ENCODE data around the gene SPSB3.
A peak's percentile ranks its signal among the peaks of the same experiment; 100 is the strongest.

The SPSB3 gene

DNA sequence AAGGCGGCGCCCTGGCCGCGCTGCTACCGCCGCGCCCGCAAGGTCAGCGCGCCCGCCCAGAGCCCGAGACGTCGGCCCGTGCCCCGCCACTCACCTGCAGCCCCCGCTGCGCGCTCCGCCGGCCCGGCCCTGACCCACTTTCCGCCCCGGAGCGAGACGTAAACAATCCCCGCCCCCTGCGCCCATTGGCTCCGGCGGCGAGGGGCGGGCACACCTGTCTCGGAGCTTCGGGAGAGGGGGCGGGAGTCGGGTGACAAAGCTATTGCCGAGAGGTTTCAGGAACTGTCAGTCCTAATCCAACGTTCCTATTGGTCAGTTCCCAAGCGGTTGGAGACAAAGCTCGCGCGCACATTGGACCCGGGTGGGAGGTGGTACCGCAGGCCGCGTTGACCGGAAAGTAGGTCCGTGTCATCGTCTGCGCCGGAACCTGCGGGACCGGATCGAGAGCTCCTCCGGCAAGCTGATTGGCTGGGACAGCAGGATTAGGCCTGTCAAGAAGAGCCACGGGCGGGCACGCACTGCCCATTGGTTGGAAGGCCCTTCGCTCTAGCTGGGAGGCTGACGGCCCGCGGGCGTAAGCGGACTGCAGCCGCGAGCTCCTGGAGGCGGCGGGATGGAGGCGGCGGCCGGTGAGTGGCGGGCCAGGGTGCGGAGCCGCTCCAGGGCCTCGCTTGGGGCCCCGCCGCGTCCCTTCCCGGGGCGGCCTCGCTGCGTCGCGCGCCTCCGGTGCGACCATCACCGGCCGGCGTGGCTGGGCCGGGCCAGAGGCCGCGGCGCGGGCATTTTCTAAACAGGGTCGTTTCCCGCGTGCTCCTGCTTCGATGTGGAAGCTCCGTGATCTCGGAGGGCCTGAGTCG lies at the start of gene SPSB3, which contains the start of gene NUBP2:
TSS of gene SPSB3 (minus strand) at position 164 of the 857 bp plus-strand sequence. CDS start 1,088 bp downstream, outside the sequence.
TSS of gene NUBP2 (plus strand) at position 553 of the 857 bp plus-strand sequence. CDS start at position 614, 61 bp downstream.
- H3K4me3 ChIP-seq: peak within 1 kb of the TSS; percentile 99
- peak within 1 kb of the TSS; percentile 84 to 94 for H3K27ac ChIP-seq
- peak; percentile 100 for DNase-seq (ENCODE audit: low spot score)
- TF ChIP-seq, protein P1, sequence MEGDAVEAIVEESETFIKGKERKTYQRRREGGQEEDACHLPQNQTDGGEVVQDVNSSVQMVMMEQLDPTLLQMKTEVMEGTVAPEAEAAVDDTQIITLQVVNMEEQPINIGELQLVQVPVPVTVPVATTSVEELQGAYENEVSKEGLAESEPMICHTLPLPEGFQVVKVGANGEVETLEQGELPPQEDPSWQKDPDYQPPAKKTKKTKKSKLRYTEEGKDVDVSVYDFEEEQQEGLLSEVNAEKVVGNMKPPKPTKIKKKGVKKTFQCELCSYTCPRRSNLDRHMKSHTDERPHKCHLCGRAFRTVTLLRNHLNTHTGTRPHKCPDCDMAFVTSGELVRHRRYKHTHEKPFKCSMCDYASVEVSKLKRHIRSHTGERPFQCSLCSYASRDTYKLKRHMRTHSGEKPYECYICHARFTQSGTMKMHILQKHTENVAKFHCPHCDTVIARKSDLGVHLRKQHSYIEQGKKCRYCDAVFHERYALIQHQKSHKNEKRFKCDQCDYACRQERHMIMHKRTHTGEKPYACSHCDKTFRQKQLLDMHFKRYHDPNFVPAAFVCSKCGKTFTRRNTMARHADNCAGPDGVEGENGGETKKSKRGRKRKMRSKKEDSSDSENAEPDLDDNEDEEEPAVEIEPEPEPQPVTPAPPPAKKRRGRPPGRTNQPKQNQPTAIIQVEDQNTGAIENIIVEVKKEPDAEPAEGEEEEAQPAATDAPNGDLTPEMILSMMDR (IDR thresholded peaks at IDR 0.05): no peak

GRCh38 chr16:1831186-1832075 lies 49.1 kb upstream of the SPSB3 start:
- H3K27ac ChIP-seq: no peak overlapping the region

DNA sequence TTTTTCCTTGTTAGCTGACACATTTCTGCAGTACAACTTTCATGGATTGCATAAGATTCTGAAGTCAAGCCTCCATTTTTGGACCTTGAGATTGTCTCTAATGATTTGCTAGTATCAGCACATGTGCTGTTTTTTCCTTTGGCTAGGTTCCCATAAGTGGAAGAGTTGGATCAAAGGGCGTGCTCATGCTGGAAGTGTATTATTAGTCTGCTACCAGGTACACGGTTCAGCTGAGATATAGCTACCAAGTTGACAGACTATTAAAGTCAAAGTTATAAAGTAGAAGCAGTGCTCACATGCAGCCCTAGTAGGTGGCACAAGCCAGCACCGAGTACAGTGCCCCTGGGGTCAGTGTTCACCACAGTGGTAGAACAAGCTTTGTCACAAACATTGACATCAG lies 47.8 kb upstream of the SPSB3 start:
- no peak for DNase-seq (ENCODE audit: low spot score)

More at GRCh38 chr16:1831186-1832075, 49.1 kb upstream of the SPSB3 start:
- TF ChIP-seq, protein P1 (IDR thresholded peaks at IDR 0.05): no peak
- DNase-seq (ENCODE audit: low spot score): no peak
- no peak overlapping the region for H3K4me3 ChIP-seq

GRCh38 chr16:1828645-1829410 lies 46.5 kb upstream of the SPSB3 start:
- TF ChIP-seq, protein P1 (IDR thresholded peaks at IDR 0.05): no peak
- Histone ChIP-seq H3K4me3 (no peak overlapping the region), H3K27ac (no peak overlapping the region)
- no peak for DNase-seq (ENCODE audit: low spot score)

More for the DNA sequence above, 47.8 kb upstream of the SPSB3 start:
- Histone ChIP-seq H3K4me3 (no peak overlapping the region), H3K27ac (no peak overlapping the region)
- TF ChIP-seq, protein P1 (IDR thresholded peaks at IDR 0.05): no peak

DNA sequence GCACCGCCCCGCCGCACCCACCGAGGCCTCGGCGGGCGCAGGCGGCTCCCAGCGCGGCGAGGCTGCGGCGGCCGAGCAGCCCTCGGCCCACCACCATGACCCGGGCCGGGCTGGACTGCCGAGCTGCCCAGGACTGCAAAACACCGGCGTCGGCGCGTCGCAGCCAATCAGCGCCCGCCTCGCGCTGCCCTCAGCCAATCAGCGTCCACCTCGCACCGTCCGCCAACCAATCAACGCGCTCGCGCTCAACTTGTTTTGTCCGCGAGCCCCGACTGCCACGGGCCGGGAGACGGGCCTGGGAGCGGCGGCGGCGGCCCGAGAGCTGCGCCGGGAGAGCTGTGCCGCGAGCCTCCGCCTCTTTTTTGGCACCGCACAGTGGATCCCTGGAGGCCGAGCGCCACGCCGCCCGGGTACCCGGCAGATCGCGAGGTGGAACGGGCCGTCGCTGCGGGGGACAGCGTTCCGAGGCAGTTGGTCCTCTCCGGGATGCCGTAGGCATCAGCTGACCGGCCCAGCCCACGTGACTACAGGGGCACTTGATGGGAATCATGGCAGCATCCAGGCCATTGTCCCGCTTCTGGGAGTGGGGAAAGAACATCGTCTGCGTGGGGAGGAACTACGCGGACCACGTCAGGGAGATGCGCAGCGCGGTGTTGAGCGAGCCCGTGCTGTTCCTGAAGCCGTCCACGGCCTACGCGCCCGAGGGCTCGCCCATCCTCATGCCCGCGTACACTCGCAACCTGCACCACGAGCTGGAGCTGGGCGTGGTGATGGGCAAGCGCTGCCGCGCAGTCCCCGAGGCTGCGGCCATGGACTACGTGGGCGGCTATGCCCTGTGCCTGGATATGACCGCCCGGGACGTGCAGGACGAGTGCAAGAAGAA lies 44.6 kb upstream of the SPSB3 start, which contains the start of the genes FAHD1 and HAGH:
TSS of gene FAHD1 (plus strand) at position 516 of the 883 bp plus-strand sequence. CDS start at position 549, 33 bp downstream.
TSS of gene HAGH (minus strand) at position 135 of the 883 bp plus-strand sequence. CDS start at position 97, 38 bp downstream.
- H3K4me3 ChIP-seq: peak within 1 kb of the TSS; percentile 95
- peak; percentile 97 for DNase-seq (ENCODE audit: low spot score)
- TF ChIP-seq, protein P1 (IDR thresholded peaks at IDR 0.05): no peak
- H3K27ac ChIP-seq: peak within 1 kb of the TSS; percentile 49 to 94
